OCI-LY3 (cell line): ENCODE data around the gene KATNAL2.

Source experiments
- H2AFZ ChIP-seq: fragments of 200-600, 300-600 bp; shearing (Covaris generic); 2 replicates; pipeline ENCODE4 v1.6.0; 2014; ENCODE audit warnings: antibody characterized with exemption, low read depth, low read length
- H3K27ac ChIP-seq: fragments of 200-600, 300-600 bp; sonication (generic); 2 replicates; pipeline ENCODE4 v1.5.1; 2014; ENCODE audit warnings: mild to moderate bottlenecking, low read length, moderate library complexity, mixed read lengths
- H3K27me3 ChIP-seq: fragments of 200-600, 300-600 bp; sonication (generic); 2 replicates; pipeline ENCODE4 v1.6.1; 2014; ENCODE audit warnings: low read depth, low read length, mixed read lengths
- H3K36me3 ChIP-seq: fragments of 200-600, 300-600 bp; sonication (generic); replicated peaks from 2 replicates; pipeline ENCODE3; 2014; ENCODE audit warnings: low read depth, low read length, mixed read lengths
- H3K4me1 ChIP-seq: fragments of 300-600, 200-600 bp; sonication (generic); 2 replicates; pipeline ENCODE4 v1.6.1; 2014; ENCODE audit warnings: low read length, mixed read lengths
- H3K4me2 ChIP-seq: fragments of 200-600, 300-600 bp; sonication (generic); 2 replicates; pipeline ENCODE4 v1.6.1; 2014; ENCODE audit warnings: low read length, mixed read lengths
- H3K4me3 ChIP-seq: fragments of 300-600, 200-600 bp; sonication (generic); 2 replicates; pipeline ENCODE4 v1.5.1; 2014; ENCODE audit warnings: antibody characterized with exemption, mild to moderate bottlenecking, low read length, moderate library complexity
- H3K79me2 ChIP-seq: fragments of 300-600, 200-600 bp; shearing (Covaris generic); 2 replicates; pipeline ENCODE4 v1.6.1; 2014; ENCODE audit warnings: mild to moderate bottlenecking, low read length, mixed read lengths
- H3K9ac ChIP-seq: fragments of 300-600, 200-600 bp; shearing (Covaris generic); 2 replicates; pipeline ENCODE4 v1.6.0; 2014; ENCODE audit warnings: mild to moderate bottlenecking, low read length, moderate library complexity
- H3K9me3 ChIP-seq: fragments of 200-600, 300-600 bp; shearing (Covaris generic); 2 replicates; pipeline ENCODE4 v1.6.1; 2014; ENCODE audit warnings: low read length, mixed read lengths; ENCODE audit not compliant: insufficient read depth
- H4K20me1 ChIP-seq: fragments of 200-600, 300-600 bp; sonication (generic); 2 replicates; pipeline ENCODE4 v1.6.1; 2016; ENCODE audit warnings: low read length, mixed read lengths; ENCODE audit not compliant: insufficient read depth
- EZH2phosphoT487 ChIP-seq: fragments of 200-600 bp; shearing (Covaris generic); IDR thresholded peaks from 2 replicates; pipeline ENCODE4 v1.6.1; 2018; ENCODE audit warnings: antibody characterized with exemption, mixed run types, low read depth
- TF ChIP-seq, protein P1 (sequence below): fragments of 200-600, 300-600 bp; sonication (generic); IDR thresholded peaks from 2 replicates; pipeline ENCODE4 v1.5.1; 2014; ENCODE audit warnings: antibody characterized with exemption, low read length, low read depth

The KATNAL2 gene

DNA sequence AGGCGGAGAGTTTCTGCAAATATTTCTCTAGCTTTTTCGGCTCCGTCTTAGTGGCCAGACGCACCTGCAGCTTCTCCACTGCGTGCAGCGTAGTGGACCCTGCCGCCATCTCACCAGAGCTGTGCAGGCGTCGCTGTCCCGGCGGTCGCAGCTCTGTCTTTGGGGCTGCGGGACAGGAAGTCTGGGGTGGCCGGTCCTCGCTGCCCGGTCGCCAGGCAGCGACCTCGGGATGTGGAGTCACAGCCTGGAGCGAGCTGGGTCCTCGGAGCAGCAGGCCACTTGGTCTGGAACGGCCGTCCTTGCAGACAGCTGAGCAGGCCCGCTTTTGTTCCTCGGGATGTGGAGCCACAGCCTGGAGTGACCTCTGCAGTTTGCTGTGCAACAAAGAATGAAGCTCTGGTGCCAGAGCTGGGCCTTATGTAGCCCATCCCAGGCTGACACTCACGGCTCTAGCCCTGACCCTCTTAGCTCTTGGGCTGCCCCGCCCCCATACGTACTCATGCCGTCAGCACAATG lies 117.8 kb downstream of the KATNAL2 start, which contains the start of gene ELOA2:
TSS of gene ELOA2 (minus strand) at position 466 of the 516 bp plus-strand sequence. CDS start at position 109, 357 bp downstream.
- Histone ChIP-seq H3K36me3 (no peaks in the 10 kb centered on the region), H3K79me2 (no peaks in the 10 kb centered on the region), H3K9me3 (no peaks in the 10 kb centered on the region), H3K27ac (no peak within 1 kb of the TSS), H3K4me3 (no peak within 1 kb of the TSS), H3K4me1 (peaks cover 19% of the 10 kb centered on the region), H3K9ac (no peak within 1 kb of the TSS), H2AFZ (0 out of 2 replicates have a peak within 1 kb of the TSS, but pooled peaks have one; percentile 4), H4K20me1 (no peaks in the 10 kb centered on the region), H3K4me2 (peak within 1 kb of the TSS; percentile 9), H3K27me3 (no peaks in the 10 kb centered on the region)
- TF ChIP-seq EZH2phosphoT487: no peak
- TF ChIP-seq, protein P1, sequence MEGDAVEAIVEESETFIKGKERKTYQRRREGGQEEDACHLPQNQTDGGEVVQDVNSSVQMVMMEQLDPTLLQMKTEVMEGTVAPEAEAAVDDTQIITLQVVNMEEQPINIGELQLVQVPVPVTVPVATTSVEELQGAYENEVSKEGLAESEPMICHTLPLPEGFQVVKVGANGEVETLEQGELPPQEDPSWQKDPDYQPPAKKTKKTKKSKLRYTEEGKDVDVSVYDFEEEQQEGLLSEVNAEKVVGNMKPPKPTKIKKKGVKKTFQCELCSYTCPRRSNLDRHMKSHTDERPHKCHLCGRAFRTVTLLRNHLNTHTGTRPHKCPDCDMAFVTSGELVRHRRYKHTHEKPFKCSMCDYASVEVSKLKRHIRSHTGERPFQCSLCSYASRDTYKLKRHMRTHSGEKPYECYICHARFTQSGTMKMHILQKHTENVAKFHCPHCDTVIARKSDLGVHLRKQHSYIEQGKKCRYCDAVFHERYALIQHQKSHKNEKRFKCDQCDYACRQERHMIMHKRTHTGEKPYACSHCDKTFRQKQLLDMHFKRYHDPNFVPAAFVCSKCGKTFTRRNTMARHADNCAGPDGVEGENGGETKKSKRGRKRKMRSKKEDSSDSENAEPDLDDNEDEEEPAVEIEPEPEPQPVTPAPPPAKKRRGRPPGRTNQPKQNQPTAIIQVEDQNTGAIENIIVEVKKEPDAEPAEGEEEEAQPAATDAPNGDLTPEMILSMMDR: no peak

- TF ChIP-seq, protein P1: peak; percentile 99
- TF ChIP-seq EZH2phosphoT487: no peak
Observed at GRCh38 chr18:47036298-47036874, 119.0 kb downstream of the KATNAL2 start.

GRCh38 chr18:47036927-47037578 lies 119.7 kb downstream of the KATNAL2 start:
- H3K36me3 ChIP-seq: no peaks in the 10 kb centered on the region
- H3K9me3 ChIP-seq: 0 out of 2 replicates have a peak, but pooled peaks cover 3% of the 10 kb centered on the region
- TF ChIP-seq, protein P1: no peak
- no peak for TF ChIP-seq EZH2phosphoT487
- no peaks in the 10 kb centered on the region for H4K20me1 ChIP-seq
- no peak overlapping the region for H3K27ac ChIP-seq
- no peaks in the 10 kb centered on the region for H3K27me3 ChIP-seq
- no peak overlapping the region for H2AFZ ChIP-seq
- no peaks in the 10 kb centered on the region for H3K79me2 ChIP-seq
- no peak overlapping the region for H3K9ac ChIP-seq
- no peak overlapping the region for H3K4me3 ChIP-seq
- H3K4me1 ChIP-seq: peaks cover 19% of the 10 kb centered on the region
- H3K4me2 ChIP-seq: peak overlapping the region; percentile 7

More at GRCh38 chr18:47036298-47036874, 119.0 kb downstream of the KATNAL2 start:
- H3K79me2 ChIP-seq: no peaks in the 10 kb centered on the region
- H4K20me1 ChIP-seq: no peaks in the 10 kb centered on the region
- no peak overlapping the region for H3K27ac ChIP-seq
- peak overlapping the region; percentile 9 for H3K4me2 ChIP-seq
- H2AFZ ChIP-seq: 0 out of 2 replicates have a peak overlapping the region, but pooled peaks have one; percentile 4
- H3K9me3 ChIP-seq: no peaks in the 10 kb centered on the region
- H3K9ac ChIP-seq: no peak overlapping the region
- H3K4me3 ChIP-seq: no peak overlapping the region
- H3K4me1 ChIP-seq: peaks cover 19% of the 10 kb centered on the region
- H3K27me3 ChIP-seq: no peaks in the 10 kb centered on the region
- no peaks in the 10 kb centered on the region for H3K36me3 ChIP-seq

GRCh38 chr18:47040982-47041381 lies 123.6 kb downstream of the KATNAL2 start:
- Histone ChIP-seq H4K20me1 (no peaks in the 10 kb centered on the region), H3K4me2 (no peak overlapping the region), H2AFZ (no peak overlapping the region), H3K4me1 (peaks cover 14% of the 10 kb centered on the region), H3K9ac (no peak overlapping the region), H3K79me2 (no peaks in the 10 kb centered on the region), H3K27me3 (no peaks in the 10 kb centered on the region), H3K9me3 (0 out of 2 replicates have a peak, but pooled peaks cover 3% of the 10 kb centered on the region), H3K36me3 (no peaks in the 10 kb centered on the region), H3K4me3 (no peak overlapping the region), H3K27ac (no peak overlapping the region)
- no peak for TF ChIP-seq EZH2phosphoT487
- TF ChIP-seq, protein P1: no peak
